Endothelial cell of umbilical vein (primary cell): Measurements from ENCODE around the gene SEC16B. TPM values are rescaled to one million over a fixed set of nuclear protein-coding genes. Genes with fewer than 3 reads are reported as not detected.

Experiments
- BruUV-seq: library from RNA; stranded (reverse); fragments of 400-500 nt; replicated peaks from 2 replicates; lab custom pipeline; 2021; lab: Mats Ljungman, UMichigan
- CTCF ChIA-PET: fragments of 300-600, 350-600 bp; sonication (Branson Sonifier 250); formaldehyde crosslinking; loops from one replicate; lab custom pipeline; 2021; ENCODE audit warnings: antibody characterized with exemption, inconsistent platforms; lab: Charles Lee
- POLR2A ChIA-PET: fragments of 300-600, 350-600 bp; sonication (Branson Sonifier 250); formaldehyde crosslinking; loops from one replicate; lab custom pipeline; 2021; ENCODE audit warnings: antibody characterized with exemption, inconsistent platforms; lab: Charles Lee
- DNase-seq: peaks from one replicate; pipeline ENCODE4 v3.0.0-alpha.2; 2011; ENCODE audit warnings: low read depth, low spot score
- FAIRE-seq: peaks from 2 replicates; lab custom pipeline; 2011; peaks lifted over from hg19 to GRCh38; lab: Jason Lieb, UNC
- H2AFZ ChIP-seq: 2 replicates; pipeline ENCODE4 v1.6.0; 2012; ENCODE audit warnings: low read depth, low read length, control low read depth, inconsistent platforms
- H3K27ac ChIP-seq: 2 replicates; pipeline ENCODE4 v1.5.1; 2011; ENCODE audit warnings: low read depth, mild to moderate bottlenecking, control low read depth, low read length, moderate library complexity; ENCODE audit not compliant: insufficient read depth
- H3K27me3 ChIP-seq, 2 experiments: 2 replicates each; pipeline versions ENCODE4 v1.6.0 to v1.6.1; 2011; ENCODE audit warnings: low read length in 2 of 2, mixed read lengths in 1 of 2; ENCODE audit not compliant: control insufficient read depth in 2 of 2, insufficient read depth in 2 of 2
- H3K36me3 ChIP-seq, 2 experiments: 2 replicates in 1 of 2; 3 replicates in 1 of 2; pipeline ENCODE4 v1.5.1; 2011; ENCODE audit warnings: low read length in 2 of 2, mild to moderate bottlenecking in 1 of 2, moderate library complexity in 1 of 2; ENCODE audit not compliant: control insufficient read depth in 2 of 2, insufficient read depth in 2 of 2; ENCODE audit errors: extremely low read depth in 1 of 2
- H3K4me1 ChIP-seq: 3 replicates; pipeline ENCODE4 v1.5.1; 2011; ENCODE audit warnings: mild to moderate bottlenecking, low read length; ENCODE audit not compliant: control insufficient read depth, insufficient read depth; ENCODE audit errors: extremely low read depth
- H3K4me2 ChIP-seq: 2 replicates; pipeline ENCODE4 v1.6.1; 2011; ENCODE audit warnings: low read length, control low read depth, mixed read lengths; ENCODE audit not compliant: insufficient read depth
- H3K4me3 ChIP-seq, 3 experiments: fragments of 200-600 bp in 1 of 3; sonication (generic), shearing (Covaris generic) in 1 of 3; replicated peaks in 1 of 3; 2 replicates each; pipeline ENCODE4 v1.5.1; 2011 to 2016; ENCODE audit warnings: control low read depth in 3 of 3, low read length in 3 of 3, mild to moderate bottlenecking in 2 of 3, inconsistent platforms in 1 of 3, low read depth in 1 of 3, moderate library complexity in 1 of 3; ENCODE audit not compliant: insufficient read depth in 1 of 3
- H3K79me2 ChIP-seq: 2 replicates; pipeline ENCODE4 v1.6.0; 2012; ENCODE audit warnings: low read length, inconsistent platforms; ENCODE audit not compliant: control insufficient read depth, insufficient read depth
- H3K9ac ChIP-seq: replicated peaks from 2 replicates; pipeline ENCODE3; 2011; ENCODE audit warnings: low read length, control low read depth; ENCODE audit not compliant: insufficient read depth; ENCODE audit errors: extremely low read depth
- H3K9me1 ChIP-seq: replicated peaks from 3 replicates; pipeline ENCODE4 v1.6.0; 2011; ENCODE audit warnings: mild to moderate bottlenecking, low read length; ENCODE audit not compliant: control insufficient read depth, insufficient read depth; ENCODE audit errors: extremely low read depth
- H3K9me3 ChIP-seq: replicated peaks from 2 replicates; pipeline ENCODE4 v1.5.1; 2012; ENCODE audit warnings: low read length, inconsistent platforms; ENCODE audit not compliant: control insufficient read depth, insufficient read depth
- H4K20me1 ChIP-seq: replicated peaks from 2 replicates; pipeline ENCODE3; 2011; ENCODE audit warnings: mild to moderate bottlenecking, low read length; ENCODE audit not compliant: control insufficient read depth, insufficient read depth; ENCODE audit errors: extremely low read depth
- EZH2 ChIP-seq: IDR thresholded peaks from 2 replicates; pipeline ENCODE4 v1.6.1; 2012; ENCODE audit warnings: borderline replicate concordance, low read depth, mild to moderate bottlenecking, moderate library complexity, low read length, inconsistent platforms; ENCODE audit not compliant: severe bottlenecking
- FOS ChIP-seq: IDR thresholded peaks from 2 replicates; pipeline ENCODE4 v1.6.1; 2011; ENCODE audit warnings: mild to moderate bottlenecking, low read length, moderate library complexity, borderline replicate concordance; ENCODE audit not compliant: insufficient read depth
- GATA2 ChIP-seq: IDR thresholded peaks from 2 replicates; pipeline ENCODE4 v1.7.0; 2011; ENCODE audit warnings: low read depth, mild to moderate bottlenecking, moderate library complexity, mixed read lengths, low read length; ENCODE audit not compliant: insufficient read length, insufficient read depth
- JUN ChIP-seq: IDR thresholded peaks from 2 replicates; pipeline ENCODE4 v1.6.1; 2011; ENCODE audit warnings: borderline replicate concordance, low read depth; ENCODE audit not compliant: insufficient read length, insufficient read depth
- MYC ChIP-seq: IDR thresholded peaks from one replicate; pipeline ENCODE4 v1.6.1; 2011; ENCODE audit warnings: mild to moderate bottlenecking, low read depth, low read length
- POLR2A ChIP-seq: IDR thresholded peaks from 2 replicates; pipeline ENCODE4 v1.6.1; 2012; ENCODE audit warnings: low read depth, mild to moderate bottlenecking, control low read depth, low read length
- POLR2AphosphoS5 ChIP-seq: IDR thresholded peaks from 2 replicates; pipeline ENCODE4 v1.6.1; 2012; ENCODE audit warnings: low read depth, mild to moderate bottlenecking, control low read depth, low read length, moderate library complexity; ENCODE audit not compliant: insufficient read depth
- dilution Hi-C: fragments of 300-500 bp; cut with MboI; formaldehyde crosslinking; loops from one replicate; pipeline ENCODE4 v1.15.0; 2019; ENCODE audit warnings: low sequenced_read_pairs; ENCODE audit not compliant: extremely low pct_ligation_motif_present
- intact Hi-C: fragments of 100-400 bp; cut with micrococcal nuclease; formaldehyde crosslinking; loops from one replicate; pipeline ENCODE4 v1.10.0; 2022
- polyA plus RNA-seq, 4 experiments: library from polyadenylated mRNA; depleted of rRNA in 3 of 4; stranded (reverse) in 3 of 4; unstranded in 1 of 4; fragments of >200 nt; gene quantifications; 2 replicates each; pipeline versions ENCODE4 v1.2.1 to v1.2.3, GENCODE V29; 2011 to 2012; ENCODE audit warnings: missing spikeins in 1 of 4
- total RNA-seq: library from RNA; stranded (reverse); gene quantifications from 2 replicates; pipeline ENCODE4 v1.2.3, GENCODE V29; 2021
- TF ChIP-seq, protein P1 (sequence below): IDR thresholded peaks from 2 replicates; pipeline ENCODE4 v1.6.1; 2011; ENCODE audit not compliant: insufficient read depth, insufficient read length
- TF ChIP-seq, protein P2 (sequence below), 2 donors: IDR thresholded peaks; 1 replicate in 1 of 2; 2 replicates in 1 of 2; pipeline ENCODE4 v1.5.1; 2011; ENCODE audit warnings: low read length in 2 of 2, mild to moderate bottlenecking in 2 of 2, moderate library complexity in 2 of 2, control low read depth in 1 of 2, inconsistent platforms in 1 of 2, low read depth in 1 of 2; ENCODE audit not compliant: insufficient read depth in 1 of 2; ENCODE audit errors: extremely low read depth in 1 of 2

SEC16B gene
- total and polyA plus RNA-seq, 2 donors (not counting 3 experiments of a cell fraction or from before 2014, with no cell fraction given) = 0.44 to 0.58 TPM

DNA sequence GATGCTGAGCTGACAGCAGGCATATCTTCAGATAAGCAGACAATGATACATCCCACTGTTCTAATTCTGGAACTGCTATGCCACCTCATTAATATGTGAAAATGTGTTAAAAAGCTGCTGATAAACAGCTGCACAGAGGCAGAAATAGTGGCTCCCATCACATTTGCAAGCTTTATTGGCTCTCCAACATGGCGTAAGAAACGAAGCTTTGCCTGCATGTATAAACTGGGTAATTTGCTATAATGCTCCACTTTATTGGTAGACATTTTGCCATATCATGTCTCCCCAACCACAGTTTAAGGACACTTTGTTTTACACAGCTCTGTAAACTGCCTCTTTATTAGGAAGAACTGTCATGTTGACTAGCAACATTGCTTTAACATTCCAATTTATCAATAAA is 49.8 kb downstream of the SEC16B start:
- DNase-seq (no peak), FAIRE-seq (no peak)
- no peaks in the 10 kb centered on the region for H4K20me1 ChIP-seq
- no peaks in the 10 kb centered on the region for H3K27me3 ChIP-seq
- H3K9me1 ChIP-seq = no peaks in the 10 kb centered on the region
- H3K27ac ChIP-seq = no peak overlapping the region
- H3K79me2 ChIP-seq = no peaks in the 10 kb centered on the region
- POLR2A ChIA-PET = no interaction called here
- intact Hi-C loops = no loop called here
- CTCF ChIA-PET = interaction anchor here (1.3 to 1.5 kb wide), 4 partner anchors 23 to 1022 kb away, joined by 3 to 4 read pairs (median 3); no protein-coding TSS in a partner anchor
- no peak overlapping the region for H3K4me3 ChIP-seq
- H2AFZ ChIP-seq = no peak overlapping the region
- dilution Hi-C loops = no loop called here
- TF ChIP-seq FOS (no peak), POLR2A (no peak), GATA2 (no peak), JUN (no peak), POLR2AphosphoS5 (no peak), EZH2 (no peak), MYC (no peak)
- TF ChIP-seq, protein P1, sequence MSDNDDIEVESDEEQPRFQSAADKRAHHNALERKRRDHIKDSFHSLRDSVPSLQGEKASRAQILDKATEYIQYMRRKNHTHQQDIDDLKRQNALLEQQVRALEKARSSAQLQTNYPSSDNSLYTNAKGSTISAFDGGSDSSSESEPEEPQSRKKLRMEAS = no peak
- TF ChIP-seq, protein P2, sequence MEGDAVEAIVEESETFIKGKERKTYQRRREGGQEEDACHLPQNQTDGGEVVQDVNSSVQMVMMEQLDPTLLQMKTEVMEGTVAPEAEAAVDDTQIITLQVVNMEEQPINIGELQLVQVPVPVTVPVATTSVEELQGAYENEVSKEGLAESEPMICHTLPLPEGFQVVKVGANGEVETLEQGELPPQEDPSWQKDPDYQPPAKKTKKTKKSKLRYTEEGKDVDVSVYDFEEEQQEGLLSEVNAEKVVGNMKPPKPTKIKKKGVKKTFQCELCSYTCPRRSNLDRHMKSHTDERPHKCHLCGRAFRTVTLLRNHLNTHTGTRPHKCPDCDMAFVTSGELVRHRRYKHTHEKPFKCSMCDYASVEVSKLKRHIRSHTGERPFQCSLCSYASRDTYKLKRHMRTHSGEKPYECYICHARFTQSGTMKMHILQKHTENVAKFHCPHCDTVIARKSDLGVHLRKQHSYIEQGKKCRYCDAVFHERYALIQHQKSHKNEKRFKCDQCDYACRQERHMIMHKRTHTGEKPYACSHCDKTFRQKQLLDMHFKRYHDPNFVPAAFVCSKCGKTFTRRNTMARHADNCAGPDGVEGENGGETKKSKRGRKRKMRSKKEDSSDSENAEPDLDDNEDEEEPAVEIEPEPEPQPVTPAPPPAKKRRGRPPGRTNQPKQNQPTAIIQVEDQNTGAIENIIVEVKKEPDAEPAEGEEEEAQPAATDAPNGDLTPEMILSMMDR (IDR thresholded peaks at IDR 0.05; ENCODE audit: extremely low read depth in 1 of 2, insufficient read depth in 1 of 2, low read depth in 1 of 2, low read length in 2 of 2) = no peak
- no peaks in the 10 kb centered on the region for H3K36me3 ChIP-seq
- no TSS peak for BruUV-seq
- H3K9ac ChIP-seq = no peak overlapping the region
- H3K4me1 ChIP-seq = peaks cover 2% of the 10 kb centered on the region
- no peak overlapping the region for H3K4me2 ChIP-seq
- no peaks in the 10 kb centered on the region for H3K9me3 ChIP-seq
